HPDE6-E6E7 (cell line): ENCODE results near the gene PKHD1.

Source experiments
- DNase-seq: peaks from one replicate; pipeline ENCODE4 v3.0.0; 2011; ENCODE audit warnings: missing footprints; ENCODE audit errors: extremely low spot score

Gene PKHD1, protein sequence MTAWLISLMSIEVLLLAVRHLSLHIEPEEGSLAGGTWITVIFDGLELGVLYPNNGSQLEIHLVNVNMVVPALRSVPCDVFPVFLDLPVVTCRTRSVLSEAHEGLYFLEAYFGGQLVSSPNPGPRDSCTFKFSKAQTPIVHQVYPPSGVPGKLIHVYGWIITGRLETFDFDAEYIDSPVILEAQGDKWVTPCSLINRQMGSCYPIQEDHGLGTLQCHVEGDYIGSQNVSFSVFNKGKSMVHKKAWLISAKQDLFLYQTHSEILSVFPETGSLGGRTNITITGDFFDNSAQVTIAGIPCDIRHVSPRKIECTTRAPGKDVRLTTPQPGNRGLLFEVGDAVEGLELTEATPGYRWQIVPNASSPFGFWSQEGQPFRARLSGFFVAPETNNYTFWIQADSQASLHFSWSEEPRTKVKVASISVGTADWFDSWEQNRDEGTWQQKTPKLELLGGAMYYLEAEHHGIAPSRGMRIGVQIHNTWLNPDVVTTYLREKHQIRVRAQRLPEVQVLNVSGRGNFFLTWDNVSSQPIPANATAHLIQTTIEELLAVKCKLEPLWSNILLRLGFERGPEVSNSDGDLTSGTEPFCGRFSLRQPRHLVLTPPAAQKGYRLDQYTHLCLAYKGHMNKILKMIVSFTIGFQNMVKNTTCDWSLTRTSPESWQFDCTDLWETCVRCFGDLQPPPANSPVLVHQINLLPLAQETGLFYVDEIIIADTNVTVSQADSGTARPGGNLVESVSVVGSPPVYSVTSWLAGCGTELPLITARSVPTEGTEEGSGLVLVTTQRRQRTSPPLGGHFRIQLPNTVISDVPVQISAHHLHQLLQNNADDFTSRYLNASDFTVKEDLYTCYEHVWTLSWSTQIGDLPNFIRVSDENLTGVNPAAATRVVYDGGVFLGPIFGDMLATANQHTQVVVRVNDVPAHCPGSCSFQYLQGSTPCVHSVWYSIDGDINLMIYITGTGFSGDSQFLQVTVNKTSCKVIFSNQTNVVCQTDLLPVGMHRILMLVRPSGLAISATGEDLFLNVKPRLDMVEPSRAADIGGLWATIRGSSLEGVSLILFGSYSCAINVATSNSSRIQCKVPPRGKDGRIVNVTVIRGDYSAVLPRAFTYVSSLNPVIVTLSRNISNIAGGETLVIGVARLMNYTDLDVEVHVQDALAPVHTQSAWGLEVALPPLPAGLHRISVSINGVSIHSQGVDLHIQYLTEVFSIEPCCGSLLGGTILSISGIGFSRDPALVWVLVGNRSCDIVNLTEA (N-terminal part only)

GRCh38 chr6:52087498-52087999 is at the start of gene PKHD1:
Gene PKHD1, minus strand, starts transcription at chr6:52087613. Its CDS starts 2,680 bp downstream, at chr6:52084933.
- peak; percentile 41 for DNase-seq

- no peak for DNase-seq
Measured at GRCh38 chr6:52136934-52137467, 49.6 kb upstream of the PKHD1 start.

GRCh38 chr6:52136055-52136454 is 48.6 kb upstream of the PKHD1 start:
- DNase-seq: no peak

DNA sequence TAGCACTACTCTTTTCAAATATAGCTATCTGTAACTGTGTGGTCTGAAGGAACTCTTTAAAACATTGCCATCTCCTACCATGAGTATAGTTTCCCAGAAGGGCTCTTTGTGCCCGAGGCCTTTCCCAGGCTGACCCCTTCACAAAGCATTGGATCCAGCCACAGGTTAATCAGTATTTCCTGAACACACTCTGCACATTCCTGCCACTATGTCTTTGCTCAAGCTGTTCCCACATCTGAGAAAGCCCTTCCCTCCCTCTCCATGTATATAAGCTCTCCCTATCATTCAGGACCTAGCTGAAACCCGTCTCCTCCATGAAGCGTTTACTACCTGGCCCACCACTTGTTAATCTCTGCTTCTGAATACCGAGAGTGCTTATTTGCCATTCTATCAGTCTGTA is 47.8 kb upstream of the PKHD1 start:
- DNase-seq: no peak

GRCh38 chr6:52134011-52134410 is 46.6 kb upstream of the PKHD1 start:
- no peak for DNase-seq

- DNase-seq: no peak
Measured at GRCh38 chr6:52133324-52133723, 45.9 kb upstream of the PKHD1 start.

DNA sequence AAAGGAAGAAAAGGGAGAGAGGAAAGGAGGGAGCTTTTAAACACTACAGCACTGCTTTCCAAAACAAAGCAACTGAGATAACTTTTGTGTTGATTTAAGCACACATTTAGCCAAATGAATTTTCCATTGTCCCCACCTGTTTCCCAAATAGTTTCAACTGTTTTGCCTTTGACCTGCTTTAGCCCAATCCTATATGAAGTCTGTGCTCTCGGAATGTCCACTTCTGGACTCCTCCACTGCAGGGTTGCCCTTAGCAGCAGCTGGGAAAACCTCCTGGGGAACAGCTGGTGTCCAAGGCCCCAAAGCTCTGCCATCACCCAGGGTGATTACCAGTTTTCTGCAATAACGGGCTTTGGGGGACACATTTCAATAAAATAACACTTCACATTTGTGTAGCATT is 44.9 kb upstream of the PKHD1 start:
- DNase-seq: no peak

DNA sequence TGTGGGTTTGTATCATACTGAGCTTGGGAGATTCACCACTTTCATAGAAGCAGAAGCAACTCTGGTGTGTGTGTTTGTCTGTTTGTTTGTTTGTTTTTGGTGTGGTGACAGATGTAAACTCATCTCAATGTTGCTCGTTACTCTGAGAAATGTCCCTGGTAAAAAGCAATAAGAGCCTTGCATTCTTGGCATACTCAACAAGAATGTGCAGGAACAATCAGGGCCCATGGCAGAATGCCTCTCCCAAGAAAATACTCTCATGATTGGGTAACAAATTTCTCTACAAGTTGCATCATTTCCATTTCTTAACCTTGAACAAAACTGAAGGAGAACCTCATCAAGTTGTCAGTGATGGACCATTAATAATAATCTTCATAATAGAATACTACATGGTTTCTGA is 43.0 kb upstream of the PKHD1 start:
- no peak for DNase-seq

- no peak for DNase-seq
Measured at GRCh38 chr6:52127957-52128356, 40.5 kb upstream of the PKHD1 start.

GRCh38 chr6:52126231-52126630 is 38.8 kb upstream of the PKHD1 start:
- DNase-seq: no peak

DNA sequence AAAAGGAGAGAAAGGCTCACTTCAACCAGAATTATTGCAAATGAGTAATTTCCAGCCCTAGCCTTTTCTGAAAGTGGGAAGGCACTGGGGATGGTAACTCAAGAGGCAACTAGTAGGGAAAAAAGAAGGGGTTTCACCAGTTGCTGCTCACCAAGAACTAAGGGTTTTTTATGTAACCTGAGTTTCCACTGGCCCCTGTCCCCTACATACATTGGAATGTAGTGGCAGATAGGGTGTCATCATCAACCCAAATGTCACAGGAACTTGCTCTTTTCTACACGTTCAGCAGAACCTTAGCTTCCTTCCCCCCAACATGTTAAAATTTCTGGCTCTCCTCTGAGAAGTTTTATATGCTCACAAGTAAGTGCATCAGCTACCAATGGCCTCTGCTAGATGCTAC is 38.2 kb upstream of the PKHD1 start:
- no peak for DNase-seq

DNA sequence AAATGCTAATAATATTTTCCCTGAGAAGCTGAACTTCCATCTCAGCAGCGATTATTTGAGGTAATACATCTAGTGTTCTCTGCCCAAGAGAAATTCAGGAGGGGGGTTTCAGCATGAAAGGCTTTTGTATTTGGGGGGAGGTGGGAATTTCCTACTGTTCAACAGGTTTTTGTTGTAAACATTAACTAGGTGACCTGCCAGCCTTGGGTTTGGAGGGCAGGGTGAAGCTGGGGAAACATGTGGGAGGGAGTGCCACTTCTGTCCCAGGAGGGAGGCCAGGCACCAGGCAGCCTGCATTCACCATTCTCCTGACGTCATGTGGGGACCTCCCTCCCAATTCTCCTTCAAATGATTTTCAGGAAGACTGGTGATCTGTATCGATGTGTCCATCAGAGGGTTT is 37.7 kb upstream of the PKHD1 start:
- DNase-seq: no peak

- no peak for DNase-seq
Measured at GRCh38 chr6:52124126-52125121, 37.0 kb upstream of the PKHD1 start.

DNA sequence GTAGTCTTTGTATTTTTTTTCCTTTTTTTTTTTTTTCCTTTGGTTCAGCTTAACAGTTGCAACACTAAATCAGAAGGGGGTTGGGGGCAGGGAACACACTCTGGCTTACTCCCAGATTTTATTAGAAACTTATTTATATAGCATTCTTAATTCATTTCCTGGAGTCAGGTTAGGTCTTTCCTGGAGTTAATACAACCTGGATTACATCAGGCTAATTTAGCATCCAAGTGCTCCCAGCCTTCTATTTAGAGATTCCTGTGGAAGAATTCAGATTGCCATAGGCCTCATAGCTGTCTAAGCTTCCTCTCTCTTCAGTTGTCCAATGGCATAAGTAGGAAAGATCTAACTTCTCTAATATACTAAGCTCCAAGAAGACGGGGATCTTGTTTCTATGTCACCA is 35.8 kb upstream of the PKHD1 start:
- DNase-seq: no peak

- DNase-seq: no peak
Measured at GRCh38 chr6:52117352-52117751, 29.9 kb upstream of the PKHD1 start.

GRCh38 chr6:52116605-52116948 is 29.2 kb upstream of the PKHD1 start:
- DNase-seq: no peak

GRCh38 chr6:52115891-52116604 is 28.6 kb upstream of the PKHD1 start:
- no peak for DNase-seq

DNA sequence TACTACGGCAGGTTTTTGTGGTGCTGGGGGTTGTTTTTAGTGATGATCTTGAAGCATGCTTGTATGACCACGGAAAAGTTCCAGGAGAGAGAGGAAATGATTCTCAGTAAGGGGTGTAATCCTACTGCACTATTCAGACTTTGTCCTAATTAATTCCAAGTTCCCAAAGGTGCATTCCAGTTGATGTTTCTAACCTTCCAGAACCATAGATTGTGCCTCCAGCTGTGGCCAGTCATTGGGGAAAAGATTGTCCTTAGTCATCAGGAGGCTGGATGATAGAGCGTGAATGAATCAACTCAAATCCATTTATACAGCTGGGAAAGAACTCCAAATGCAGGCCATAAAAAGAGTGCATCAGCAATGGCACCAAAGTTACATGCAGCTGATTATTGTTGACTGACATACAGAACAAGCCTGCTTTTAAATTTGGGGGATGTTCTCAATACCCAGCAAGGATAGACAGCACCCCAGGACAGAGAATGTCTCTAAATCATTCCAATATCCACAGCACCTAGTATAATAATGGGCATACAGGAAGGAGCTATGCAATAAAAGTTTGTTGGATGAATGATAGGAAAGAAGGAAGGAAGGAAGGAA is 27.8 kb upstream of the PKHD1 start:
- DNase-seq: no peak

DNA sequence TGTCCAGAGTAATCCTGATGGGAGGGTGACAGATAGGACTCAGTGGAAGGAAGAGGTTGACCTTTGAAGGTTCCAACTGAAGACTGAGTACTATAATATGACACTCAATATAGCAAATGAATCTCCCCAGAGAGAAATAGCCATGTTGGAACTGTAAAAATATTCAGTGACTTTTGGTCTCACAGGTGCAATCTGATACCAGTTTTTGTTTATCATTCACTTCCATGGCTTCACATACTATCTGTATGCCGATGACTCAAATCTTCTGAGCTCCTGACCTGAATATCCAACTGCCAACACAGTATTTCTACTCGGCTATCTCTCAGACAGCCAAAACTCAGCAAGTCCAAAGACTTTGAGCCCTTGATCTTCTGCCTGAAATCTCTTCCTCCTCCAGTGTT is 21.8 kb upstream of the PKHD1 start:
- DNase-seq: no peak
